ENCODE measurements around the gene ELN. TPM values are rescaled to one million over a fixed set of nuclear protein-coding genes. Genes with fewer than 3 reads are reported as not detected.

Gene ELN
- total RNA-seq, 4 donors from 2014 or later = 4.1 to 427 (median 92.4) TPM

- H3K27ac ChIP-seq = no peak overlapping the region
- intact Hi-C loops (cut with DNase I; ENCODE audit: low total_unique reads) = no loop called here
- peaks cover 0 to 6% of the 10 kb centered on the region in 2 donors for H3K4me1 ChIP-seq
- no peaks in the 10 kb centered on the region for H3K9me3 ChIP-seq
- H3K27me3 ChIP-seq = no peaks in the 10 kb centered on the region
- no peak overlapping the region for H3K4me3 ChIP-seq
- no peak for DNase-seq
- TF ChIP-seq POLR2A (IDR thresholded peaks at IDR 0.05) (no peak), CTCF (IDR thresholded peaks at IDR 0.05) (no peak)
- no peaks in the 10 kb centered on the region for H3K36me3 ChIP-seq
Observed at GRCh38 chr7:74018246-74018895, 9.6 kb upstream of the ELN start.

GRCh38 chr7:74019149-74019548 lies 8.8 kb upstream of the ELN start:
- Histone ChIP-seq H3K36me3 (no peaks in the 10 kb centered on the region), H3K27me3 (no peaks in the 10 kb centered on the region), H3K4me1 (peaks cover 0 to 11% of the 10 kb centered on the region in 2 donors), H3K4me3 (no peak overlapping the region), H3K27ac (no peak overlapping the region), H3K9me3 (no peaks in the 10 kb centered on the region)
- no peak for DNase-seq
- no peak for TF ChIP-seq CTCF (IDR thresholded peaks at IDR 0.05)
- no peak for TF ChIP-seq POLR2A (IDR thresholded peaks at IDR 0.05)
- intact Hi-C loops (cut with DNase I; ENCODE audit: low total_unique reads) = no loop called here

- no peak for TF ChIP-seq CTCF (IDR thresholded peaks at IDR 0.05)
- TF ChIP-seq POLR2A (IDR thresholded peaks at IDR 0.05) = no peak
- H3K27me3 ChIP-seq = no peaks in the 10 kb centered on the region
- no peak for DNase-seq
- H3K9me3 ChIP-seq = no peaks in the 10 kb centered on the region
- H3K4me3 ChIP-seq = no peak overlapping the region
- peaks cover 0 to 11% of the 10 kb centered on the region in 2 donors for H3K4me1 ChIP-seq
- H3K27ac ChIP-seq = no peak overlapping the region
- H3K36me3 ChIP-seq = no peaks in the 10 kb centered on the region
- intact Hi-C loops (cut with DNase I; ENCODE audit: low total_unique reads) = loop anchor here (5.0 kb wide), 1 partner anchor 153 kb away; no protein-coding TSS in a partner anchor
Observed at GRCh38 chr7:74020390-74020789, 7.6 kb upstream of the ELN start.

GRCh38 chr7:74021546-74022320 lies 6.2 kb upstream of the ELN start:
- TF ChIP-seq POLR2A (IDR thresholded peaks at IDR 0.05) = no peak
- TF ChIP-seq CTCF (IDR thresholded peaks at IDR 0.05) = no peak
- H3K27me3 ChIP-seq = no peaks in the 10 kb centered on the region
- no peaks in the 10 kb centered on the region for H3K36me3 ChIP-seq
- DNase-seq = no peak
- H3K4me3 ChIP-seq = no peak overlapping the region
- peaks cover 4 to 11% of the 10 kb centered on the region in 2 donors for H3K4me1 ChIP-seq
- intact Hi-C loops (cut with DNase I; ENCODE audit: low total_unique reads) = loop anchor here (5.0 kb wide), 1 partner anchor 154 kb away; no protein-coding TSS in a partner anchor
- H3K27ac ChIP-seq = no peak overlapping the region
- H3K9me3 ChIP-seq = no peaks in the 10 kb centered on the region

- Histone ChIP-seq H3K27me3 (no peaks in the 10 kb centered on the region), H3K4me1 (peaks cover 4 to 17% of the 10 kb centered on the region in 2 donors), H3K27ac (no peak overlapping the region), H3K4me3 (no peak overlapping the region), H3K36me3 (no peaks in the 10 kb centered on the region), H3K9me3 (no peaks in the 10 kb centered on the region)
- intact Hi-C loops (cut with DNase I; ENCODE audit: low total_unique reads) = loop anchor here (5.0 kb wide), 1 partner anchor 155 kb away; no protein-coding TSS in a partner anchor
- DNase-seq = no peak
- TF ChIP-seq POLR2A (IDR thresholded peaks at IDR 0.05) (no peak), CTCF (IDR thresholded peaks at IDR 0.05) (no peak)
Observed at GRCh38 chr7:74022507-74022906, 5.5 kb upstream of the ELN start.
